ENCODE results near the gene SBF1. TPM values are rescaled to one million over a fixed set of nuclear protein-coding genes. Genes with fewer than 3 reads are reported as not detected.

SBF1 gene
- total RNA-seq, 5 donors from 2014 or later (not counting 1 experiment from before 2014, with no cell fraction given): 193 to 318 (median 308) TPM

- ChIA-PET POLR2A (interaction anchor here (0.5 to 1.4 kb wide), 3 partner anchors 55 to 272 kb away, joined by 4 to 7 read pairs (median 5); partner anchors contain the start of gene SCO2 (in 1 of the 2)), CTCF (interaction anchor here (0.6 to 1.2 kb wide), 5 partner anchors 9 to 150 kb away, joined by 3 to 13 read pairs (median 5); partner anchors contain the start of genes LMF2 (in 1 of the 2), NCAPH2 (in 1 of the 2) and SCO2 (in 1 of the 2))
- Mint-ChIP-seq H3K4me1 (peaks cover 66 to 72% (median 71%) of the 10 kb centered on the region in 3 donors), H3K9me3 (no peaks in the 10 kb centered on the region), H3K27ac (peak overlapping the region; percentile 97 to 98), H3K27me3 (no peaks in the 10 kb centered on the region), H3K36me3 (peaks cover 20% of the 10 kb centered on the region), H3K4me3 (peak overlapping the region; percentile 72 to 91 (median 75))
- DNase-seq: no peak
- Histone ChIP-seq H3K36me3 (ENCODE audit: control insufficient read depth in 2 of 2, extremely low read depth in 1 of 2, insufficient read depth in 1 of 2, low read length in 1 of 2) (peaks cover 3 to 26% of the 10 kb centered on the region in 2 donors), H3K27me3 (replicated peaks in 1 of 2; ENCODE audit: control insufficient read depth in 2 of 2, extremely low read depth in 1 of 2, insufficient read depth in 2 of 2, low read length in 1 of 2) (no peaks in the 10 kb centered on the region), H3K4me3 (ENCODE audit: control insufficient read depth in 1 of 2, extremely low read depth in 1 of 2, low read length in 1 of 2) (peak overlapping the region; percentile 44 to 46), H3K4me1 (ENCODE audit: control insufficient read depth in 1 of 2, extremely low read depth in 1 of 2, insufficient read depth in 2 of 2, low read length in 2 of 2) (peaks cover 42 to 89% of the 10 kb centered on the region in 2 experiments), H3K9me3 (no peaks in the 10 kb centered on the region), H3K27ac (ENCODE audit: low read length) (peak overlapping the region; percentile 82)
- ATAC-seq (replicated peaks in 1 of 4): no peak
- 26% methylated on average over 5 of the region's 6 CpGs for WGBS (ENCODE audit: insufficient coverage)
Measured at GRCh38 chr22:50470491-50470890, 4.3 kb downstream of the SBF1 start.

GRCh38 chr22:50469377-50470305 lies 5.2 kb downstream of the SBF1 start:
- Histone ChIP-seq H3K27ac (ENCODE audit: low read length) (peak overlapping the region; percentile 82), H3K4me3 (ENCODE audit: control insufficient read depth in 1 of 2, extremely low read depth in 1 of 2, low read length in 1 of 2) (peak overlapping the region; percentile 44 to 69), H3K4me1 (ENCODE audit: control insufficient read depth in 1 of 2, extremely low read depth in 1 of 2, insufficient read depth in 2 of 2, low read length in 2 of 2) (peaks cover 42 to 85% of the 10 kb centered on the region in 2 experiments), H3K27me3 (replicated peaks in 1 of 2; ENCODE audit: control insufficient read depth in 2 of 2, extremely low read depth in 1 of 2, insufficient read depth in 2 of 2, low read length in 1 of 2) (no peaks in the 10 kb centered on the region), H3K9me3 (no peaks in the 10 kb centered on the region), H3K36me3 (ENCODE audit: control insufficient read depth in 2 of 2, extremely low read depth in 1 of 2, insufficient read depth in 1 of 2, low read length in 1 of 2) (peaks cover 3 to 33% of the 10 kb centered on the region in 2 donors)
- H3K9me3 Mint-ChIP-seq: no peaks in the 10 kb centered on the region
- POLR2A ChIA-PET: interaction anchor here in 1 of 2 donors (1.0 to 1.4 kb wide), 2 partner anchors 56 to 151 kb away, joined by 4 to 5 read pairs; partner anchors contain the start of gene SCO2
- WGBS (ENCODE audit: insufficient coverage): 0% methylated on average over 13 of the region's 25 CpGs
- peaks cover 64 to 69% (median 67%) of the 10 kb centered on the region in 3 donors for H3K4me1 Mint-ChIP-seq
- ATAC-seq (replicated peaks in 1 of 4): peak; percentile 83 to 89 (median 86)
- CTCF ChIA-PET: interaction anchor here in 1 of 2 donors (0.5 to 1.2 kb wide), 6 partner anchors 10 to 152 kb away, joined by 3 to 13 read pairs (median 3); partner anchors contain the start of genes LMF2, NCAPH2 and SCO2
- DNase-seq: peak; percentile 93 to 99 (median 98)
- H3K27me3 Mint-ChIP-seq: no peaks in the 10 kb centered on the region
- H3K4me3 Mint-ChIP-seq: peak overlapping the region; percentile 72 to 91 (median 75)
- H3K27ac Mint-ChIP-seq: peak overlapping the region; percentile 97 to 98
- peaks cover 20% of the 10 kb centered on the region for H3K36me3 Mint-ChIP-seq

GRCh38 chr22:50468626-50469025 lies 6.2 kb downstream of the SBF1 start:
- DNase-seq (no peak), ATAC-seq (replicated peaks in 1 of 4) (no peak)
- Mint-ChIP-seq H3K36me3 (peaks cover 20% of the 10 kb centered on the region), H3K4me1 (peaks cover 58 to 63% (median 62%) of the 10 kb centered on the region in 3 donors), H3K4me3 (peak overlapping the region; percentile 72 to 91 (median 75)), H3K9me3 (no peaks in the 10 kb centered on the region), H3K27me3 (no peaks in the 10 kb centered on the region), H3K27ac (peak overlapping the region; percentile 97 to 98)
- ChIA-PET CTCF (interaction anchor here (0.8 to 1.0 kb wide), 2 partner anchors 29 to 39 kb away, joined by 3 read pairs; partner anchors contain the start of genes LMF2 (in 1 of the 2) and NCAPH2 (in 1 of the 2)), POLR2A (no interaction called here)
- Histone ChIP-seq H3K27ac (ENCODE audit: low read length) (peak overlapping the region; percentile 82), H3K9me3 (no peaks in the 10 kb centered on the region), H3K36me3 (ENCODE audit: control insufficient read depth in 2 of 2, extremely low read depth in 1 of 2, insufficient read depth in 1 of 2, low read length in 1 of 2) (peaks cover 3 to 43% of the 10 kb centered on the region in 2 donors), H3K27me3 (replicated peaks in 1 of 2; ENCODE audit: control insufficient read depth in 2 of 2, extremely low read depth in 1 of 2, insufficient read depth in 2 of 2, low read length in 1 of 2) (no peaks in the 10 kb centered on the region), H3K4me3 (ENCODE audit: control insufficient read depth in 1 of 2, extremely low read depth in 1 of 2, low read length in 1 of 2) (peak overlapping the region; percentile 44 to 69), H3K4me1 (ENCODE audit: control insufficient read depth in 1 of 2, extremely low read depth in 1 of 2, insufficient read depth in 2 of 2, low read length in 2 of 2) (peaks cover 42 to 79% of the 10 kb centered on the region in 2 experiments)
- WGBS (ENCODE audit: insufficient coverage): 90% methylated on average over 4 of the region's 8 CpGs

- DNase-seq: no peak
- H3K4me3 ChIP-seq (ENCODE audit: control insufficient read depth in 1 of 2, extremely low read depth in 1 of 2, low read length in 1 of 2): no peak overlapping the region
- ATAC-seq (replicated peaks in 1 of 4): no peak
- no peaks in the 10 kb centered on the region for H3K9me3 ChIP-seq
- H3K36me3 Mint-ChIP-seq: peaks cover 19% of the 10 kb centered on the region
- H3K4me3 Mint-ChIP-seq: peak overlapping the region in 2 of 3 donors; percentile 21 to 91
- H3K9me3 Mint-ChIP-seq: no peaks in the 10 kb centered on the region
- ChIA-PET CTCF (interaction anchor here in 1 of 2 donors (1.0 kb wide), 1 partner anchor 30 kb away, joined by 3 read pairs; no protein-coding TSS in a partner anchor), POLR2A (interaction anchor here in 1 of 2 donors (0.7 kb wide), 1 partner anchor 22 kb away, joined by 3 read pairs; no protein-coding TSS in a partner anchor)
- H3K27me3 ChIP-seq (replicated peaks in 1 of 2; ENCODE audit: control insufficient read depth in 2 of 2, extremely low read depth in 1 of 2, insufficient read depth in 2 of 2, low read length in 1 of 2): no peaks in the 10 kb centered on the region
- peaks cover 36 to 72% of the 10 kb centered on the region in 2 experiments for H3K4me1 ChIP-seq (ENCODE audit: control insufficient read depth in 1 of 2, extremely low read depth in 1 of 2, insufficient read depth in 2 of 2, low read length in 2 of 2)
- WGBS (ENCODE audit: insufficient coverage): 81% methylated on average over 19 of the region's 22 CpGs
- H3K27ac ChIP-seq (ENCODE audit: low read length): peak overlapping the region; percentile 82
- peak overlapping the region; percentile 97 to 98 for H3K27ac Mint-ChIP-seq
- H3K36me3 ChIP-seq (ENCODE audit: control insufficient read depth in 2 of 2, extremely low read depth in 1 of 2, insufficient read depth in 1 of 2, low read length in 1 of 2): peaks cover 3 to 51% of the 10 kb centered on the region in 2 donors
- H3K4me1 Mint-ChIP-seq: peaks cover 51 to 56% (median 55%) of the 10 kb centered on the region in 3 donors
- H3K27me3 Mint-ChIP-seq: no peaks in the 10 kb centered on the region
Measured at GRCh38 chr22:50467773-50468440, 6.9 kb downstream of the SBF1 start.

- Mint-ChIP-seq H3K27ac (peak overlapping the region; percentile 41 to 97), H3K4me1 (peaks cover 45 to 50% (median 49%) of the 10 kb centered on the region in 3 donors), H3K36me3 (peaks cover 20% of the 10 kb centered on the region), H3K27me3 (no peaks in the 10 kb centered on the region), H3K4me3 (peak overlapping the region in 1 of 3 donors; percentile 39), H3K9me3 (no peaks in the 10 kb centered on the region)
- no peak overlapping the region for H3K4me3 ChIP-seq (ENCODE audit: control insufficient read depth in 1 of 2, extremely low read depth in 1 of 2, low read length in 1 of 2)
- no peak overlapping the region for H3K27ac ChIP-seq (ENCODE audit: low read length)
- CTCF ChIA-PET: no interaction called here
- H3K9me3 ChIP-seq: no peaks in the 10 kb centered on the region
- 85% methylated on average over 9 of the region's 24 CpGs for WGBS (ENCODE audit: insufficient coverage)
- DNase-seq (no peak), ATAC-seq (replicated peaks in 1 of 4) (no peak)
- POLR2A ChIA-PET: no interaction called here
- H3K36me3 ChIP-seq (ENCODE audit: control insufficient read depth in 2 of 2, extremely low read depth in 1 of 2, insufficient read depth in 1 of 2, low read length in 1 of 2): peaks cover 6 to 56% of the 10 kb centered on the region in 2 donors
- H3K4me1 ChIP-seq (ENCODE audit: control insufficient read depth in 1 of 2, extremely low read depth in 1 of 2, insufficient read depth in 2 of 2, low read length in 2 of 2): peaks cover 30 to 66% of the 10 kb centered on the region in 2 experiments
- H3K27me3 ChIP-seq (replicated peaks in 1 of 2; ENCODE audit: control insufficient read depth in 2 of 2, extremely low read depth in 1 of 2, insufficient read depth in 2 of 2, low read length in 1 of 2): no peaks in the 10 kb centered on the region
Measured at GRCh38 chr22:50467341-50467740, 7.5 kb downstream of the SBF1 start.
